Sigmoid colon (tissue), 7 donors: Measurements from ENCODE around the gene AAMDC. TPM values are rescaled to one million over a fixed set of nuclear protein-coding genes. Genes with fewer than 3 reads are reported as not detected.
A peak's percentile ranks its signal among the peaks of the same experiment; 100 is the strongest.
"Not testable (repeated sequence)": the region's sequence is repeated elsewhere in the genome, so short reads cannot be mapped to it uniquely, and the experiment has no call there.

Experiments
- DNase-seq: peaks from one replicate; pipeline ENCODE4 v3.0.0-alpha.2; 2019
- H3K27ac ChIP-seq, 4 donors: fragments of 200-600 bp; sonication (generic); one replicate each; pipeline ENCODE4 v1.5.1; 2016 to 2019; ENCODE audit warnings: mild to moderate bottlenecking in 1 of 4
- H3K27me3 ChIP-seq, 3 donors: fragments of 200-600 bp; sonication (generic); one replicate each; pipeline ENCODE4 v1.5.1; 2019; ENCODE audit warnings: mild to moderate bottlenecking in 1 of 3
- H3K36me3 ChIP-seq, 4 donors: fragments of 200-600 bp; sonication (generic); one replicate each; pipeline ENCODE4 v1.5.1; 2016 to 2019
- H3K4me1 ChIP-seq, 4 donors: fragments of 200-600 bp; sonication (generic); one replicate each; pipeline ENCODE4 v1.5.1; 2017 to 2019
- H3K4me3 ChIP-seq, 4 donors: fragments of 200-600 bp; sonication (generic); one replicate each; pipeline ENCODE4 v1.5.1; 2017 to 2019; ENCODE audit warnings: mild to moderate bottlenecking in 2 of 4, moderate library complexity in 1 of 4
- H3K9me3 ChIP-seq, 4 donors: fragments of 200-600 bp in 3 of 4; sonication (generic) in 3 of 4; one replicate each; pipeline versions ENCODE4 v1.5.1 to v1.6.1; 2013 to 2019
- CTCF ChIP-seq, 4 experiments: fragments of 450-650 bp in 3 of 4; fragments of 200-600 bp in 1 of 4; IDR thresholded peaks; one replicate each; pipeline ENCODE4 v1.5.1; 2016 to 2019; ENCODE audit warnings: antibody characterized with exemption in 4 of 4, mild to moderate bottlenecking in 3 of 4, moderate library complexity in 2 of 4
- EP300 ChIP-seq, 4 donors: sonication (generic); formaldehyde crosslinking; IDR thresholded peaks; one replicate each; pipeline ENCODE4 v1.6.1; 2017; ENCODE audit warnings: antibody characterized with exemption in 4 of 4
- POLR2A ChIP-seq, 2 donors: fragments of 450-650 bp; IDR thresholded peaks; one replicate each; pipeline ENCODE4 v1.6.1; 2016; ENCODE audit warnings: antibody characterized with exemption in 2 of 2, mild to moderate bottlenecking in 2 of 2, moderate library complexity in 2 of 2
- POLR2AphosphoS5 ChIP-seq, 4 donors: sonication (generic); formaldehyde crosslinking; IDR thresholded peaks; one replicate each; pipeline ENCODE4 v1.6.1; 2017; ENCODE audit warnings: antibody characterized with exemption in 4 of 4
- WGBS, 2 donors: extraction: QIAGEN DNeasy Blood & Tissue Kit; methylation state at CpG; one replicate each; pipeline ENCODE4 v1.1.7; 2013; 5-methylcytosine and 5-hydroxymethylcytosine counted together
- intact Hi-C: fragments of 100-400 bp; cut with DNase I; formaldehyde crosslinking; loops from one replicate; pipeline ENCODE4 v1.15.1; 2023
- polyA plus RNA-seq, 3 donors: library from polyadenylated mRNA; stranded (reverse); fragments of 200-250 nt; gene quantifications; one replicate each; pipeline ENCODE4 v1.2.3, GENCODE V29; 2013
- total RNA-seq, 4 donors: library from RNA; depleted of rRNA; stranded (reverse); fragments of >200 nt; gene quantifications; one replicate each; pipeline ENCODE4 v1.1.0, GENCODE V29; 2016
- donor health status: healthy with polysubstance abuse.
- donor health status: Bipolar disorder and iron deficiency.
- donor health status: healthy.

Gene AAMDC
- total and polyA plus RNA-seq, 7 donors = 29.1 to 85.3 (median 46.7) TPM

DNA sequence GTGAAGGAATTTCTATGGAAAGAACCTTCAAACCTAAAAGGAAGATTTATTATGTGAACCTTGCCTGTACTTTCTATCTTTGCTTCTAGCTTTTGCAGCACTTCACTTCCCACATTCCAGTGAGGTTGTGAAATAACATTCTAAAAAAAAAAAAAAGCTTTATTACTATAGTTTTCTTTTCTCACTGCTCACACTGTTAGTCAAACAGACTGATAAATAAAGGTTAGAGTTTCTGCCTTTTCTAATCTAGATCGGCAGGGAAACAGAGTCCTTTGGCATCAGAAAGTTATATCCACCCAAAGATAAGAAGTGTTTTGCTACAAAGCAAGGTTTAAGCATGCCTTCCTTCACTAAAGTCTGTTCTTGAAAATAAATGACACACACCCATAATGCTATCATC, 2.8 kb downstream of the AAMDC start:
- WGBS, 2 donors = 12 to 32% methylated on average over 1 of the region's 1 CpG
- no peak overlapping the region for H3K4me3 ChIP-seq
- no peak for DNase-seq

GRCh38 chr11:77828926-77829325, 8.0 kb downstream of the AAMDC start:
- Histone ChIP-seq H3K4me1 (peaks cover 0 to 10% (median 8%) of the 10 kb centered on the region in 4 donors), H3K4me3 (no peak overlapping the region), H3K27me3 (no peaks in the 10 kb centered on the region), H3K36me3 (no peaks in the 10 kb centered on the region), H3K27ac (no peak overlapping the region), H3K9me3 (no peaks in the 10 kb centered on the region)
- DNase-seq = no peak
- TF ChIP-seq EP300 (IDR thresholded peaks at IDR 0.05) (no peak), POLR2A (IDR thresholded peaks at IDR 0.05) (no peak), POLR2AphosphoS5 (IDR thresholded peaks at IDR 0.05) (no peak), CTCF (IDR thresholded peaks at IDR 0.05) (no peak)
- 97 to 98% methylated on average over 2 of the region's 2 CpGs for WGBS, 2 donors
- intact Hi-C loops = loop anchor here (10.0 kb wide), 1 partner anchor 86 kb away; no protein-coding TSS in a partner anchor

More for the DNA sequence above, 2.8 kb downstream of the AAMDC start:
- TF ChIP-seq EP300 (IDR thresholded peaks at IDR 0.05) (no peak), POLR2AphosphoS5 (IDR thresholded peaks at IDR 0.05) (peak in 3 of 4 donors; percentile 20 to 55 (median 27))
- H3K27me3 ChIP-seq = no peaks in the 10 kb centered on the region
- peak overlapping the region; percentile 50 to 72 (median 67) for H3K27ac ChIP-seq
- peaks cover 0 to 40% (median 36%) of the 10 kb centered on the region in 4 donors for H3K4me1 ChIP-seq
- no peaks in the 10 kb centered on the region for H3K36me3 ChIP-seq
- no peaks in the 10 kb centered on the region for H3K9me3 ChIP-seq
- intact Hi-C loops = loop anchor here (10.0 kb wide), 1 partner anchor 91 kb away; no protein-coding TSS in a partner anchor

DNA sequence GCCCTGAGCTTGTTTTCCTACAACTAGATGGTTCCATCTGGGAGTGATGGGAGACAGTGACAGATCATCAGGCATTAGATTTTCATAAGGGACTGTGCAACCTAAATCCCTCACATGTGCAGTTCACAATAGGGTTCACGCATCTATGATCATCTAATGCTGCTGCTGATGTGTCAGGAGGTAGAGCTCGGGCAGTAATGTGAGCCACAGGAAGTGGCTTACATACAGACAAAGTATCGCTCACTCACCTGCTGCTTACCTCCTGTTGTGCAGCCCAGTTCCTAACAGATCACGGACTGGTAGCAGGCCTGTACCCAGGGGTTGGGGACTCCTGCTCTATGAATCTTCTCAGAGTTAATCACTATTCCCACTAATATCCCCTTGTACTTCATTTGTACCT, 12.4 kb downstream of the AAMDC start:
- no peak for DNase-seq
- TF ChIP-seq POLR2A (IDR thresholded peaks at IDR 0.05) (no peak), CTCF (IDR thresholded peaks at IDR 0.05) (no peak), POLR2AphosphoS5 (IDR thresholded peaks at IDR 0.05) (no peak), EP300 (IDR thresholded peaks at IDR 0.05) (no peak)
- intact Hi-C loops = no loop called here
- H3K27me3 ChIP-seq = no peaks in the 10 kb centered on the region
- H3K4me3 ChIP-seq = no peak overlapping the region
- H3K27ac ChIP-seq = no peak overlapping the region
- H3K9me3 ChIP-seq = no peaks in the 10 kb centered on the region
- 90 to 95% methylated on average over 4 of the region's 4 CpGs for WGBS, 2 donors
- no peaks in the 10 kb centered on the region for H3K4me1 ChIP-seq
- no peaks in the 10 kb centered on the region for H3K36me3 ChIP-seq

- no peaks in the 10 kb centered on the region for H3K9me3 ChIP-seq
- no peaks in the 10 kb centered on the region for H3K4me1 ChIP-seq
- WGBS, 2 donors = 62 to 82% methylated on average over 1 of the region's 1 CpG
- H3K27me3 ChIP-seq = no peaks in the 10 kb centered on the region
- peaks cover 3 to 70% (median 16%) of the 10 kb centered on the region in 4 donors for H3K36me3 ChIP-seq
- TF ChIP-seq POLR2AphosphoS5 (IDR thresholded peaks at IDR 0.05) (no peak), CTCF (IDR thresholded peaks at IDR 0.05) (no peak), POLR2A (IDR thresholded peaks at IDR 0.05) (no peak), EP300 (IDR thresholded peaks at IDR 0.05) (no peak)
- H3K27ac ChIP-seq = no peak overlapping the region
- intact Hi-C loops = no loop called here
- DNase-seq = no peak
- H3K4me3 ChIP-seq = no peak overlapping the region
Measured at GRCh38 chr11:77842441-77843121, 21.6 kb downstream of the AAMDC start.

DNA sequence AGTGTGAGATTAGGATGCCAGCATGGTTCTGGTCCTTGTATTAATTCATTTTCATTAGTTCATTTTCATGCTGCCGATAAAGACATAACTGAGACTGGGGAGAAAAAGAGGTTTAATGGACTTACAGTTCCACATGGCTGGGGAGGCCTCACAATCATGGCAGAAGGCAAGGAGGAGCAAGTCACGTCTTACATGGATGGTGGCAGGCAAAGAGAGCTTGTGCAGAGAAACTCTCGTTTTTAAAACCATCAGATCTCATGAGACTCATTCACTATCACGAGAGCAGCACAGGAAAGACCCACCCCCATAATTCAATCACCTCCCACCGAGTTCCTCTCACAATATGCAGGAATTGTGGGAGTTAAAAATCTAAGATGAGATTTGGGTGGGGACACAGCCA, 22.8 kb downstream of the AAMDC start:
- H3K27ac ChIP-seq, H3K9me3 ChIP-seq, H3K4me1 ChIP-seq, H3K27me3 ChIP-seq, H3K4me3 ChIP-seq, DNase-seq, intact Hi-C loops: not testable (repeated sequence)
- 92 to 94% methylated on average over 5 of the region's 5 CpGs for WGBS, 2 donors
- peaks cover 3 to 81% (median 16%) of the 10 kb centered on the region in 4 donors for H3K36me3 ChIP-seq
